ENCODE measurements around the gene ERC2.

ERC2 gene

DNA sequence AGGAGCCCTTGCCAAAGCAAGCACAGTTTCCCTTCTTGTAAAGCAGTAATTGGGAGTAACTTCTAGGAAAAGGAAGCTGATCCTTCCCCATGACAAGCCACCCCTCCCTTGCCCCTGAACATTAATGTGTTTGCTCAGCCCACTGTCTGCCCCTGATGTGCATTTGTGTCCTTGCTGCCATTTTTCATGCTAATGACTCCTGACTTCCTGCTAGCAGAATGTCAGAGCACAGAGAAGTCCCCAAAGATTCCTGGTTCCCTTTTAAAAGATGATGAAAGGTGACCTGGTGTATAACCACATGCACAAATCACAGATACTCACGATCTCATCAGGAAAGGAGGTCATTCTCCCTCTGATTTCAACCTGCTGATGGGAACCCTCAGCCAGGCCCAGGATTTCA lies 936.9 kb downstream of the ERC2 start:
- H3K9me3 Mint-ChIP-seq = no peaks in the 10 kb centered on the region
- H3K27ac Mint-ChIP-seq = peak overlapping the region in 2 of 3 experiments; percentile 5 to 47
- peaks cover 32% of the 10 kb centered on the region for H3K4me1 Mint-ChIP-seq
- H3K27me3 Mint-ChIP-seq (ENCODE audit: low read depth) = peaks cover 9% of the 10 kb centered on the region
- H3K36me3 Mint-ChIP-seq (ENCODE audit: low read depth) = no peaks in the 10 kb centered on the region
- H3K4me3 Mint-ChIP-seq = no peak overlapping the region
- TF ChIP-seq, protein P1, sequence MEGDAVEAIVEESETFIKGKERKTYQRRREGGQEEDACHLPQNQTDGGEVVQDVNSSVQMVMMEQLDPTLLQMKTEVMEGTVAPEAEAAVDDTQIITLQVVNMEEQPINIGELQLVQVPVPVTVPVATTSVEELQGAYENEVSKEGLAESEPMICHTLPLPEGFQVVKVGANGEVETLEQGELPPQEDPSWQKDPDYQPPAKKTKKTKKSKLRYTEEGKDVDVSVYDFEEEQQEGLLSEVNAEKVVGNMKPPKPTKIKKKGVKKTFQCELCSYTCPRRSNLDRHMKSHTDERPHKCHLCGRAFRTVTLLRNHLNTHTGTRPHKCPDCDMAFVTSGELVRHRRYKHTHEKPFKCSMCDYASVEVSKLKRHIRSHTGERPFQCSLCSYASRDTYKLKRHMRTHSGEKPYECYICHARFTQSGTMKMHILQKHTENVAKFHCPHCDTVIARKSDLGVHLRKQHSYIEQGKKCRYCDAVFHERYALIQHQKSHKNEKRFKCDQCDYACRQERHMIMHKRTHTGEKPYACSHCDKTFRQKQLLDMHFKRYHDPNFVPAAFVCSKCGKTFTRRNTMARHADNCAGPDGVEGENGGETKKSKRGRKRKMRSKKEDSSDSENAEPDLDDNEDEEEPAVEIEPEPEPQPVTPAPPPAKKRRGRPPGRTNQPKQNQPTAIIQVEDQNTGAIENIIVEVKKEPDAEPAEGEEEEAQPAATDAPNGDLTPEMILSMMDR (IDR thresholded peaks at IDR 0.05; ENCODE audit: unreplicated experiment in 3 of 3) = no peak

DNA sequence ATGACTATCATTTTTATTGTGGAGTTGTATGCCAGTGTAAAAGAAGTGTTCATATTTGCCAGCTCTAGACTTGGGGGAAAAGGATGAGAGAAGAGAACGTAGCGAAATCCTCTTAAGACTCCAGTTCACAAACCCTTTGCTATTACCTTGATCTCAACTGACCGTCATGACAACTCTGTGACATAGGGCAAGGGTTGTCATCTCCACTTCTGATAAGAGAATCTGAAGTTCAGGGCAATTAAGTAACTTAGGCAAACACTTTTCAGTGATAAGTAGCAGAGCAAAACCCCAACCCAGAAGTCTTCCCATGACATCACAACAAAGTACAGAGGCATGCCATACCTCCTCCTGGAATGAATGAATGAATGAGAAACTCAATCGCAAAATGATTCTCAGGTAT lies 940.9 kb downstream of the ERC2 start:
- TF ChIP-seq, protein P1 (IDR thresholded peaks at IDR 0.05; ENCODE audit: unreplicated experiment in 3 of 3) = no peak
- Mint-ChIP-seq H3K4me3 (no peak overlapping the region), H3K9me3 (no peaks in the 10 kb centered on the region), H3K27me3 (ENCODE audit: low read depth) (peaks cover 9% of the 10 kb centered on the region), H3K4me1 (peaks cover 59% of the 10 kb centered on the region), H3K27ac (no peak overlapping the region), H3K36me3 (ENCODE audit: low read depth) (no peaks in the 10 kb centered on the region)

DNA sequence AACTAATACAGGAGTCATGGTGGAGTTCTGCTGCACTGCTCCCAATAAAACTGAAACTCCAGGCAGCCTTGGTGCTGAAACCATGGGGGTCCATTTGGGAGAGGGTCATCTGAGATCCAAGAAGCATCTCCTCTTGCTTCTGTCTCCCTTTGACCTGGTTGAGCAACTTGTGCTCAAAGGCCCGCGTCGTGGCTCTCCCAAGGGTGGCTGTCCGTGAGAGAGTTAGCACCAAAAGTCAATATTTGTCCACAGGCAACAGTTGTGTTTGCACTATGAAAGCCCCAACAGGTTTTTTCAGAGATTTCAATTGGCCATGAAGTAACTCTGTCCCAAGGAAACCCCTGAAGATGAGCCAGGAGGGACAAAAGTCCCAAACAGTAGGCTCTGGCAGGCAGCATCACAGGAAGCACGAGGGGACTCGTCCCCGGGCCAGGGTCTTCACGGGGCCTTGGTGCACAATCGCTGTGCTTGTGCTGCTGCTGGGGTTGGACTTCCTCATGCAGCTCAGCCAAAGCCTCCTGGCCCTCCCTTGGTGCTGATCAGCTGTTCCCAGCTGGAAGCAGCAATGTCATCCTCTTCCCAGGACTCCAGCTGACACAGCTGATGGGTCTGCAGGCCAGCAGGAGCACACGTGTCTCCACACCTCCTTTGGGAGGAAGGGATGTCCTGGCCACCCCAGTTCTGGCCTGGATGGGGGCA lies 941.8 kb downstream of the ERC2 start:
- Mint-ChIP-seq H3K27ac (no peak overlapping the region), H3K4me3 (no peak overlapping the region), H3K4me1 (peaks cover 62% of the 10 kb centered on the region), H3K36me3 (ENCODE audit: low read depth) (no peaks in the 10 kb centered on the region), H3K27me3 (ENCODE audit: low read depth) (peaks cover 9% of the 10 kb centered on the region), H3K9me3 (no peaks in the 10 kb centered on the region)
- TF ChIP-seq, protein P1 (IDR thresholded peaks at IDR 0.05; ENCODE audit: unreplicated experiment in 3 of 3) = no peak

DNA sequence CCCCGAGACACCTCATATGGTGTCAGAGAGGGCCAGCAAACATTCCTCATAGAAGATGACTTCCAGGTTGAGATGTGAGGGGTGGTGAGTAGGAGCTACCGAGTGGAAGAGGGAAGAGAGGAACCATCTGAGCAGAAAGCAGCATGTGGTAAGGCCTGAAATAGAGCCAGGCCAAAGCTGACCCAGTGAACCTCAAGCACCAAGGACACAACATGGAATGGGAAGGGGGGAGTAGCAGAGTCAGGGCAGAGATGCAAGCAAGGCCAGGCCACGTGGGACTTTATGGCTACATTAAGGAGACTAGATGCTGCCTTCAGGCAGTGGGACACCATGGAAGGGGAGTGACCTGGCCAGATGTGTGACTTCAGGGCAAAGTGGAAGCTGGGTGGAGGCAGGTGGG lies 942.8 kb downstream of the ERC2 start:
- H3K36me3 Mint-ChIP-seq (ENCODE audit: low read depth) = no peaks in the 10 kb centered on the region
- peaks cover 9% of the 10 kb centered on the region for H3K27me3 Mint-ChIP-seq (ENCODE audit: low read depth)

DNA sequence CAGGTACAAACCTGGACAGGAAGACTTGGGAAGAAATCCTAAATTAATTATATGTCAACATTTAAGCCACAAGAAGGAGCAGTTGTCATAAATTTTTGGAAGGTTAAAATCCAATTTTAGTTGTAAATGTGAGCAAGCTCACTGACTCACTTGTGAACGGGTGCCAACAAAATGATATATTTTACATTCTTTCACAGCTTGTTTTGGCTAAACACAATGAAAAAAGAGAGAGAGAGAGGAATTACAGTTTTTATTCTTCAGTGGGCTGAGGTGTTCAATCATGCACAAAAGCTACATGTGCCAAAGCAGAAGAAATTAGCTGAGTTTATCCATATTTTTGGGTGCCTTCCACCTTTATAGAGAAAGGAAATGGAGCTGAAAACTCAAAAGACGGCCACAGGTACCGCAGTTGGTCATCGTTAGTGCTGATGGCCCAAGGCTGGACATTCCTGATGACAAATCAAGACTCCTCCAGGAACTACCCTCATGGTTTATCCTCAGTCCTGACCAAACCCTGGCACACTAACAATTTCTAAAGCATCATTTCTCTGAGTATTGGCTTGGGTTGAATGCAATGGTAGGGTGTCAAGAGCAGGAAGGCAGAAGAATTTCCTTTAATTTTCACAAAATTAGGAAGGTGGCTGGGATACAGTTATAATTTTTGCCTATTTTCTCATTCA lies 943.6 kb downstream of the ERC2 start:
- Mint-ChIP-seq H3K4me1 (peaks cover 58% of the 10 kb centered on the region), H3K27me3 (ENCODE audit: low read depth) (peaks cover 9% of the 10 kb centered on the region), H3K27ac (peak overlapping the region in 2 of 3 experiments; percentile 14 to 21), H3K4me3 (no peak overlapping the region), H3K36me3 (ENCODE audit: low read depth) (no peaks in the 10 kb centered on the region), H3K9me3 (no peaks in the 10 kb centered on the region)
- TF ChIP-seq, protein P1 (IDR thresholded peaks at IDR 0.05; ENCODE audit: unreplicated experiment in 3 of 3) = no peak

More for the DNA sequence above, 942.8 kb downstream of the ERC2 start:
- H3K4me1 Mint-ChIP-seq = peaks cover 58% of the 10 kb centered on the region
- TF ChIP-seq, protein P1 (IDR thresholded peaks at IDR 0.05; ENCODE audit: unreplicated experiment in 3 of 3) = no peak
- H3K27ac Mint-ChIP-seq = no peak overlapping the region
- no peaks in the 10 kb centered on the region for H3K9me3 Mint-ChIP-seq
- no peak overlapping the region for H3K4me3 Mint-ChIP-seq
